Tibial nerve (tissue), 4 donors: ENCODE results near the gene FOLR1. TPM values are rescaled to one million over a fixed set of nuclear protein-coding genes. Genes with fewer than 3 reads are reported as not detected.
"Not testable (repeated sequence)": the region's sequence is repeated elsewhere in the genome, so short reads cannot be mapped to it uniquely, and the experiment has no call there.

ENCODE experiments used
- DNase-seq, 2 donors: peaks; one replicate each; pipeline ENCODE4 v3.0.0-alpha.2; 2019; ENCODE audit warnings: low spot score in 2 of 2
- H3K27ac ChIP-seq, 4 donors: fragments of 200-600 bp; sonication (generic) in 3 of 4; one replicate each; pipeline ENCODE4 v1.5.1; 2017 to 2019; ENCODE audit warnings: mild to moderate bottlenecking in 1 of 4
- H3K27me3 ChIP-seq, 2 donors: fragments of 200-600 bp; sonication (generic) in 1 of 2; one replicate each; pipeline versions ENCODE4 v1.5.1 to v1.6.0; 2017 to 2019
- H3K36me3 ChIP-seq, 3 donors: fragments of 200-600 bp; sonication (generic); one replicate each; pipeline ENCODE4 v1.5.1; 2018 to 2019
- H3K4me1 ChIP-seq, 4 donors: fragments of 200-600 bp; sonication (generic) in 3 of 4; one replicate each; pipeline ENCODE4 v1.5.1; 2017 to 2019
- H3K4me3 ChIP-seq, 4 donors: fragments of 200-600 bp; sonication (generic) in 3 of 4; one replicate each; pipeline ENCODE4 v1.5.1; 2017 to 2019; ENCODE audit warnings: mild to moderate bottlenecking in 1 of 4, moderate library complexity in 1 of 4
- H3K9me3 ChIP-seq, 4 donors: fragments of 200-600 bp; sonication (generic) in 3 of 4; one replicate each; pipeline ENCODE4 v1.5.1; 2017 to 2019
- CTCF ChIP-seq, 5 experiments: fragments of 200-600 bp in 3 of 5; fragments of 450-650 bp in 2 of 5; sonication (generic) in 3 of 5; IDR thresholded peaks; one replicate each; pipeline ENCODE4 v1.5.1; 2016 to 2019; ENCODE audit warnings: antibody characterized with exemption in 5 of 5, mild to moderate bottlenecking in 3 of 5, moderate library complexity in 2 of 5
- EP300 ChIP-seq, 2 donors: sonication (generic); formaldehyde crosslinking; IDR thresholded peaks; one replicate each; pipeline ENCODE4 v1.6.1; 2017; ENCODE audit warnings: antibody characterized with exemption in 2 of 2, mild to moderate bottlenecking in 1 of 2
- POLR2A ChIP-seq, 2 donors: fragments of 450-650 bp; IDR thresholded peaks; one replicate each; pipeline ENCODE4 v1.6.1; 2017; ENCODE audit warnings: antibody characterized with exemption in 2 of 2, mild to moderate bottlenecking in 2 of 2, moderate library complexity in 2 of 2
- WGBS, 2 donors: methylation state at CpG; one replicate each; pipeline ENCODE4 v1.1.5; 2018; 5-methylcytosine and 5-hydroxymethylcytosine counted together
- total RNA-seq, 4 donors: library from RNA; depleted of rRNA; stranded (reverse); fragments of >200 nt; gene quantifications; one replicate each; pipeline ENCODE4 v1.1.0, GENCODE V29; 2016

Gene FOLR1
- total RNA-seq, 4 donors from 2014 or later = 0.39 to 0.66 TPM; not detected in 2

GRCh38 chr11:72154816-72155215, 37.1 kb upstream of the FOLR1 start:
- H3K27ac ChIP-seq = no peak overlapping the region
- 94 to 98% methylated on average over 3 of the region's 3 CpGs for WGBS, 2 donors
- no peak for DNase-seq
- no peaks in the 10 kb centered on the region for H3K27me3 ChIP-seq
- no peaks in the 10 kb centered on the region for H3K36me3 ChIP-seq
- H3K9me3 ChIP-seq = no peaks in the 10 kb centered on the region
- no peaks in the 10 kb centered on the region for H3K4me1 ChIP-seq
- TF ChIP-seq POLR2A (IDR thresholded peaks at IDR 0.05) (no peak), CTCF (IDR thresholded peaks at IDR 0.05) (no peak), EP300 (IDR thresholded peaks at IDR 0.05) (no peak)
- H3K4me3 ChIP-seq = no peak overlapping the region

- no peaks in the 10 kb centered on the region for H3K27me3 ChIP-seq
- WGBS, 2 donors = 86 to 95% methylated on average over 4 of the region's 4 CpGs
- no peak overlapping the region for H3K27ac ChIP-seq
- no peak for DNase-seq
- no peak for TF ChIP-seq CTCF (IDR thresholded peaks at IDR 0.05)
- TF ChIP-seq POLR2A (IDR thresholded peaks at IDR 0.05) = no peak
- TF ChIP-seq EP300 (IDR thresholded peaks at IDR 0.05) = no peak
- no peaks in the 10 kb centered on the region for H3K36me3 ChIP-seq
- no peak overlapping the region for H3K4me3 ChIP-seq
- H3K4me1 ChIP-seq = no peaks in the 10 kb centered on the region
- H3K9me3 ChIP-seq = no peaks in the 10 kb centered on the region
Measured at GRCh38 chr11:72155751-72156150, 36.2 kb upstream of the FOLR1 start.

GRCh38 chr11:72157131-72157530, 34.8 kb upstream of the FOLR1 start:
- H3K4me3 ChIP-seq = no peak overlapping the region
- no peak overlapping the region for H3K27ac ChIP-seq
- DNase-seq = no peak
- no peaks in the 10 kb centered on the region for H3K27me3 ChIP-seq
- no peaks in the 10 kb centered on the region for H3K9me3 ChIP-seq
- H3K36me3 ChIP-seq = no peaks in the 10 kb centered on the region
- H3K4me1 ChIP-seq = no peaks in the 10 kb centered on the region
- TF ChIP-seq EP300 (IDR thresholded peaks at IDR 0.05) = no peak
- TF ChIP-seq CTCF (IDR thresholded peaks at IDR 0.05) = no peak
- TF ChIP-seq POLR2A (IDR thresholded peaks at IDR 0.05) = no peak
- 77 to 79% methylated on average over 4 of the region's 4 CpGs for WGBS, 2 donors

GRCh38 chr11:72160319-72160718, 31.6 kb upstream of the FOLR1 start:
- no peak overlapping the region for H3K4me3 ChIP-seq
- DNase-seq = no peak
- no peaks in the 10 kb centered on the region for H3K9me3 ChIP-seq
- no peaks in the 10 kb centered on the region for H3K36me3 ChIP-seq
- H3K27ac ChIP-seq = no peak overlapping the region
- no peaks in the 10 kb centered on the region for H3K4me1 ChIP-seq
- 79 to 81% methylated on average over 2 of the region's 2 CpGs for WGBS, 2 donors
- TF ChIP-seq CTCF (IDR thresholded peaks at IDR 0.05) (no peak), POLR2A (IDR thresholded peaks at IDR 0.05) (no peak), EP300 (IDR thresholded peaks at IDR 0.05) (no peak)
- H3K27me3 ChIP-seq = no peaks in the 10 kb centered on the region

GRCh38 chr11:72162891-72163492, 28.9 kb upstream of the FOLR1 start:
- H3K9me3 ChIP-seq = no peaks in the 10 kb centered on the region
- no peaks in the 10 kb centered on the region for H3K4me1 ChIP-seq
- H3K27ac ChIP-seq = no peak overlapping the region
- WGBS, 2 donors = 77 to 84% methylated on average over 16 of the region's 16 CpGs
- no peak for DNase-seq
- TF ChIP-seq POLR2A (IDR thresholded peaks at IDR 0.05) (no peak), EP300 (IDR thresholded peaks at IDR 0.05) (no peak), CTCF (IDR thresholded peaks at IDR 0.05) (no peak)
- no peaks in the 10 kb centered on the region for H3K27me3 ChIP-seq
- no peak overlapping the region for H3K4me3 ChIP-seq
- no peaks in the 10 kb centered on the region for H3K36me3 ChIP-seq

GRCh38 chr11:72164187-72164586, 27.8 kb upstream of the FOLR1 start:
- H3K36me3 ChIP-seq, H3K27ac ChIP-seq, H3K4me1 ChIP-seq, H3K27me3 ChIP-seq, H3K9me3 ChIP-seq, DNase-seq, H3K4me3 ChIP-seq: not testable (repeated sequence)
- WGBS, 2 donors = 84 to 94% methylated on average over 2 to 3 of the region's 3 CpGs

GRCh38 chr11:72169046-72169555, 22.8 kb upstream of the FOLR1 start:
- not testable (repeated sequence) for H3K4me3 ChIP-seq, H3K27ac ChIP-seq, H3K36me3 ChIP-seq, DNase-seq, H3K9me3 ChIP-seq, H3K27me3 ChIP-seq, H3K4me1 ChIP-seq
- WGBS, 2 donors = 78 to 88% methylated on average over 5 of the region's 5 CpGs

- H3K36me3 ChIP-seq, H3K4me1 ChIP-seq, DNase-seq, H3K27me3 ChIP-seq, H3K9me3 ChIP-seq, H3K27ac ChIP-seq, H3K4me3 ChIP-seq: not testable (repeated sequence)
- WGBS, 2 donors = 53 to 65% methylated on average over 3 of the region's 3 CpGs
Measured at GRCh38 chr11:72169754-72170153, 22.2 kb upstream of the FOLR1 start.
